Embryonic facial prominence (tissue), 1 donor: Measurements from ENCODE around the gene SLC13A3.
"Not testable (repeated sequence)": the region's sequence is repeated elsewhere in the genome, so short reads cannot be mapped to it uniquely, and the experiment has no call there.

Source experiments
- DNase-seq: peaks from one replicate; pipeline ENCODE4 v3.0.0-alpha.2; 2016; ENCODE audit errors: extremely low spot score

The SLC13A3 gene

GRCh38 chr20:46681032-46681854, 30.0 kb upstream of the SLC13A3 start:
- DNase-seq, result no peak

- DNase-seq, result no peak
These were observed 29.4 kb upstream of the SLC13A3 start for GRCh38 chr20:46680684-46681031.

- no peak for DNase-seq
These were observed 27.3 kb upstream of the SLC13A3 start for GRCh38 chr20:46678516-46678915.

GRCh38 chr20:46677608-46678007, 26.3 kb upstream of the SLC13A3 start:
- DNase-seq, result no peak

GRCh38 chr20:46676649-46677316, 25.5 kb upstream of the SLC13A3 start:
- DNase-seq, result not testable (repeated sequence)

GRCh38 chr20:46674253-46675083, 23.2 kb upstream of the SLC13A3 start:
- no peak for DNase-seq

GRCh38 chr20:46673394-46674252, 22.4 kb upstream of the SLC13A3 start:
- no peak for DNase-seq

GRCh38 chr20:46672543-46673148, 21.4 kb upstream of the SLC13A3 start:
- no peak for DNase-seq

GRCh38 chr20:46671866-46672542, 20.7 kb upstream of the SLC13A3 start:
- DNase-seq, result no peak

GRCh38 chr20:46670585-46671584, 19.6 kb upstream of the SLC13A3 start:
- no peak for DNase-seq

GRCh38 chr20:46670228-46670584, 18.9 kb upstream of the SLC13A3 start:
- no peak for DNase-seq

GRCh38 chr20:46666818-46667515, 15.7 kb upstream of the SLC13A3 start:
- no peak for DNase-seq

- DNase-seq, result no peak
These were observed 15.0 kb upstream of the SLC13A3 start for GRCh38 chr20:46666306-46666705.

GRCh38 chr20:46665602-46666001, 14.3 kb upstream of the SLC13A3 start:
- DNase-seq, result no peak

GRCh38 chr20:46663531-46663930, 12.3 kb upstream of the SLC13A3 start:
- DNase-seq, result no peak

GRCh38 chr20:46661659-46662058, 10.4 kb upstream of the SLC13A3 start:
- DNase-seq, result no peak

GRCh38 chr20:46660487-46660886, 9.2 kb upstream of the SLC13A3 start:
- no peak for DNase-seq

GRCh38 chr20:46657618-46658017, 6.4 kb upstream of the SLC13A3 start:
- no peak for DNase-seq

- no peak for DNase-seq
These were observed 5.9 kb upstream of the SLC13A3 start for GRCh38 chr20:46657137-46657536.
